Measurements from ENCODE around the gene OTULIN. TPM values are rescaled to one million over a fixed set of nuclear protein-coding genes. Genes with fewer than 3 reads are reported as not detected.

Gene OTULIN
- total RNA-seq, 2 experiments from 2014 or later = 69.6 to 71.7 TPM

GRCh38 chr5:14669975-14670374 is 5.5 kb downstream of the OTULIN start:
- Mint-ChIP-seq H3K36me3 (ENCODE audit: low read depth) (peaks cover 47% of the 10 kb centered on the region), H3K27ac (peak overlapping the region; percentile 70), H3K27me3 (no peaks in the 10 kb centered on the region), H3K4me1 (peaks cover 81% of the 10 kb centered on the region), H3K4me3 (no peak overlapping the region), H3K9me3 (no peaks in the 10 kb centered on the region)
- ChIA-PET POLR2A (interaction anchor here (0.8 to 1.2 kb wide), 4 partner anchors 37 to 203 kb away, joined by 3 to 4 read pairs (median 4); no protein-coding TSS in a partner anchor), CTCF (interaction anchor here (1.0 to 5.2 kb wide), 3 partner anchors 15 to 323 kb away, joined by 3 to 25 read pairs (median 4); no protein-coding TSS in a partner anchor)
- DNase-seq = no peak

- peaks cover 91% of the 10 kb centered on the region for H3K4me1 Mint-ChIP-seq
- H3K27ac Mint-ChIP-seq = peak overlapping the region; percentile 75
- H3K4me3 Mint-ChIP-seq = peak overlapping the region; percentile 13
- POLR2A ChIA-PET = interaction anchor here (2.5 kb wide), 1 partner anchor 8 kb away, joined by 8 read pairs; the partner anchor contains the start of gene OTULIN
- CTCF ChIA-PET = interaction anchor here (0.7 kb wide), 1 partner anchor 23 kb away, joined by 3 read pairs; no protein-coding TSS in a partner anchor
- H3K27me3 Mint-ChIP-seq = no peaks in the 10 kb centered on the region
- H3K9me3 Mint-ChIP-seq = no peaks in the 10 kb centered on the region
- peaks cover 45% of the 10 kb centered on the region for H3K36me3 Mint-ChIP-seq (ENCODE audit: low read depth)
- no peak for DNase-seq
These were observed 6.9 kb downstream of the OTULIN start for GRCh38 chr5:14671414-14671813.

- no peak overlapping the region for H3K4me3 Mint-ChIP-seq
- H3K9me3 Mint-ChIP-seq = no peaks in the 10 kb centered on the region
- CTCF ChIA-PET = no interaction called here
- peaks cover 44% of the 10 kb centered on the region for H3K36me3 Mint-ChIP-seq (ENCODE audit: low read depth)
- H3K27me3 Mint-ChIP-seq = no peaks in the 10 kb centered on the region
- POLR2A ChIA-PET = interaction anchor here (2.5 kb wide), 1 partner anchor 8 kb away, joined by 8 read pairs; the partner anchor contains the start of gene OTULIN
- DNase-seq = no peak
- peaks cover 90% of the 10 kb centered on the region for H3K4me1 Mint-ChIP-seq
- H3K27ac Mint-ChIP-seq = peak overlapping the region; percentile 16
These were observed 7.6 kb downstream of the OTULIN start for GRCh38 chr5:14672082-14672481.

- ChIA-PET CTCF (interaction anchor here (0.6 to 1.0 kb wide), 3 partner anchors 9 to 199 kb away, joined by 3 to 6 read pairs (median 3); partner anchors contain the start of genes ANKH and OTULIN), POLR2A (interaction anchor here (1.0 to 2.5 kb wide), 2 partner anchors 9 to 316 kb away, joined by 3 to 8 read pairs; partner anchors contain the start of gene OTULIN)
- Mint-ChIP-seq H3K4me1 (peaks cover 88% of the 10 kb centered on the region), H3K9me3 (no peaks in the 10 kb centered on the region), H3K4me3 (no peak overlapping the region), H3K27me3 (no peaks in the 10 kb centered on the region), H3K27ac (peak overlapping the region; percentile 16), H3K36me3 (ENCODE audit: low read depth) (peaks cover 46% of the 10 kb centered on the region)
- no peak for DNase-seq
These were observed 8.2 kb downstream of the OTULIN start for GRCh38 chr5:14672484-14673394.

- DNase-seq = no peak
- no peak overlapping the region for H3K4me3 Mint-ChIP-seq
- CTCF ChIA-PET = interaction anchor here (1.0 kb wide), 2 partner anchors 10 to 25 kb away, joined by 3 read pairs; partner anchors contain the start of gene OTULIN
- H3K4me1 Mint-ChIP-seq = peaks cover 88% of the 10 kb centered on the region
- no peaks in the 10 kb centered on the region for H3K9me3 Mint-ChIP-seq
- H3K36me3 Mint-ChIP-seq (ENCODE audit: low read depth) = peaks cover 47% of the 10 kb centered on the region
- no peak overlapping the region for H3K27ac Mint-ChIP-seq
- no peaks in the 10 kb centered on the region for H3K27me3 Mint-ChIP-seq
- POLR2A ChIA-PET = interaction anchor here (1.0 to 2.5 kb wide), 2 partner anchors 10 to 316 kb away, joined by 3 to 8 read pairs; partner anchors contain the start of gene OTULIN
These were observed 8.9 kb downstream of the OTULIN start for GRCh38 chr5:14673443-14673842.

GRCh38 chr5:14674983-14675854 is 10.7 kb downstream of the OTULIN start:
- POLR2A ChIA-PET = interaction anchor here (0.9 to 3.8 kb wide), 6 partner anchors 9 to 309 kb away, joined by 3 to 19 read pairs (median 6); partner anchors contain the start of gene OTULIN
- H3K27ac Mint-ChIP-seq = peak overlapping the region; percentile 92
- no peaks in the 10 kb centered on the region for H3K27me3 Mint-ChIP-seq
- H3K36me3 Mint-ChIP-seq (ENCODE audit: low read depth) = peaks cover 58% of the 10 kb centered on the region
- H3K4me1 Mint-ChIP-seq = peaks cover 78% of the 10 kb centered on the region
- no peak for DNase-seq
- H3K4me3 Mint-ChIP-seq = peak overlapping the region; percentile 64
- CTCF ChIA-PET = interaction anchor here (0.6 to 2.0 kb wide), 7 partner anchors 8 to 313 kb away, joined by 3 to 9 read pairs (median 5); no protein-coding TSS in a partner anchor
- H3K9me3 Mint-ChIP-seq = no peaks in the 10 kb centered on the region

GRCh38 chr5:14675865-14676300 is 11.4 kb downstream of the OTULIN start:
- Mint-ChIP-seq H3K27me3 (no peaks in the 10 kb centered on the region), H3K4me1 (peaks cover 76% of the 10 kb centered on the region), H3K36me3 (ENCODE audit: low read depth) (peaks cover 61% of the 10 kb centered on the region), H3K9me3 (no peaks in the 10 kb centered on the region), H3K27ac (peak overlapping the region; percentile 92), H3K4me3 (peak overlapping the region; percentile 64)
- CTCF ChIA-PET = interaction anchor here (0.6 to 2.0 kb wide), 5 partner anchors 9 to 327 kb away, joined by 3 to 9 read pairs (median 7); no protein-coding TSS in a partner anchor
- POLR2A ChIA-PET = interaction anchor here (1.1 to 3.8 kb wide), 6 partner anchors 8 to 310 kb away, joined by 3 to 19 read pairs (median 7); partner anchors contain the start of gene OTULIN
- DNase-seq = no peak

GRCh38 chr5:14676320-14676719 is 11.8 kb downstream of the OTULIN start:
- peaks cover 61% of the 10 kb centered on the region for H3K36me3 Mint-ChIP-seq (ENCODE audit: low read depth)
- DNase-seq = peak; percentile 68
- H3K27me3 Mint-ChIP-seq = no peaks in the 10 kb centered on the region
- peak overlapping the region; percentile 64 for H3K4me3 Mint-ChIP-seq
- CTCF ChIA-PET = interaction anchor here (1.5 to 2.0 kb wide), 3 partner anchors 9 to 326 kb away, joined by 5 to 7 read pairs (median 7); no protein-coding TSS in a partner anchor
- H3K27ac Mint-ChIP-seq = peak overlapping the region; percentile 92
- H3K4me1 Mint-ChIP-seq = peaks cover 72% of the 10 kb centered on the region
- POLR2A ChIA-PET = interaction anchor here (1.0 to 3.8 kb wide), 5 partner anchors 9 to 310 kb away, joined by 4 to 19 read pairs (median 8); partner anchors contain the start of gene OTULIN
- H3K9me3 Mint-ChIP-seq = no peaks in the 10 kb centered on the region

GRCh38 chr5:14678773-14679334 is 14.3 kb downstream of the OTULIN start:
- no peak overlapping the region for H3K4me3 Mint-ChIP-seq
- CTCF ChIA-PET = interaction anchor here (0.9 to 1.5 kb wide), 3 partner anchors 313 to 336 kb away, joined by 3 read pairs; no protein-coding TSS in a partner anchor
- no peaks in the 10 kb centered on the region for H3K27me3 Mint-ChIP-seq
- no peak for DNase-seq
- H3K9me3 Mint-ChIP-seq = no peaks in the 10 kb centered on the region
- H3K4me1 Mint-ChIP-seq = peaks cover 48% of the 10 kb centered on the region
- peaks cover 69% of the 10 kb centered on the region for H3K36me3 Mint-ChIP-seq (ENCODE audit: low read depth)
- no peak overlapping the region for H3K27ac Mint-ChIP-seq
- POLR2A ChIA-PET = interaction anchor here (0.9 to 2.5 kb wide), 5 partner anchors 11 to 28 kb away, joined by 3 to 7 read pairs (median 3); no protein-coding TSS in a partner anchor

GRCh38 chr5:14679595-14679994 is 15.1 kb downstream of the OTULIN start:
- Mint-ChIP-seq H3K9me3 (no peaks in the 10 kb centered on the region), H3K4me3 (no peak overlapping the region), H3K4me1 (peaks cover 41% of the 10 kb centered on the region), H3K36me3 (ENCODE audit: low read depth) (peaks cover 63% of the 10 kb centered on the region), H3K27me3 (no peaks in the 10 kb centered on the region), H3K27ac (no peak overlapping the region)
- ChIA-PET POLR2A (interaction anchor here (0.9 to 2.5 kb wide), 4 partner anchors 12 to 27 kb away, joined by 3 to 7 read pairs (median 4); no protein-coding TSS in a partner anchor), CTCF (interaction anchor here (1.5 kb wide), 2 partner anchors 314 to 317 kb away, joined by 3 read pairs; no protein-coding TSS in a partner anchor)
- no peak for DNase-seq

GRCh38 chr5:14681236-14681752 is 16.8 kb downstream of the OTULIN start:
- Mint-ChIP-seq H3K27me3 (no peaks in the 10 kb centered on the region), H3K4me1 (peaks cover 36% of the 10 kb centered on the region), H3K36me3 (ENCODE audit: low read depth) (peaks cover 64% of the 10 kb centered on the region), H3K4me3 (no peak overlapping the region), H3K9me3 (no peaks in the 10 kb centered on the region), H3K27ac (no peak overlapping the region)
- CTCF ChIA-PET = no interaction called here
- DNase-seq = no peak
- POLR2A ChIA-PET = interaction anchor here (2.5 kb wide), 1 partner anchor 26 kb away, joined by 7 read pairs; no protein-coding TSS in a partner anchor

Data from activated CD4-positive, alpha-beta memory T cell treated with anti-CD3 and anti-CD28 coated beads, Interleukin-2, amount 10 ng/mL, durations not matched to agents 7 days and 5 days (primary cell).